Measurements from ENCODE around the gene SECTM1.
A peak's percentile ranks its signal among the peaks of the same experiment; 100 is the strongest.

The SECTM1 gene

GRCh38 chr17:82314727-82315605 is 18.6 kb downstream of the SECTM1 start:
- DNase-seq (ENCODE audit: low read depth): no peak

- no peak for DNase-seq (ENCODE audit: low read depth)
Observed at GRCh38 chr17:82314012-82314726, 19.4 kb downstream of the SECTM1 start.

GRCh38 chr17:82313195-82314011 is 20.2 kb downstream of the SECTM1 start:
- DNase-seq (ENCODE audit: low read depth): no peak

GRCh38 chr17:82311971-82312370 is 21.6 kb downstream of the SECTM1 start:
- DNase-seq (ENCODE audit: low read depth): no peak

GRCh38 chr17:82310877-82311276 is 22.7 kb downstream of the SECTM1 start:
- DNase-seq (ENCODE audit: low read depth): no peak

- no peak for DNase-seq (ENCODE audit: low read depth)
Observed at GRCh38 chr17:82309656-82310570, 23.7 kb downstream of the SECTM1 start.

- no peak for DNase-seq (ENCODE audit: low read depth)
Observed at GRCh38 chr17:82305727-82306300, 27.8 kb downstream of the SECTM1 start.

- no peak for DNase-seq (ENCODE audit: low read depth)
Observed at GRCh38 chr17:82304826-82305726, 28.5 kb downstream of the SECTM1 start.

- DNase-seq (ENCODE audit: low read depth): no peak
Observed at GRCh38 chr17:82303944-82304808, 29.4 kb downstream of the SECTM1 start.

GRCh38 chr17:82302991-82303943 is 30.3 kb downstream of the SECTM1 start:
- DNase-seq (ENCODE audit: low read depth): no peak

GRCh38 chr17:82302568-82302963 is 31.0 kb downstream of the SECTM1 start:
- DNase-seq (ENCODE audit: low read depth): no peak

- peak; percentile 71 for DNase-seq (ENCODE audit: low read depth)
Observed at GRCh38 chr17:82301916-82302567, 31.5 kb downstream of the SECTM1 start.

- no peak for DNase-seq (ENCODE audit: low read depth)
Observed at GRCh38 chr17:82301300-82301915, 32.2 kb downstream of the SECTM1 start.

GRCh38 chr17:82300707-82301270 is 32.8 kb downstream of the SECTM1 start:
- peak; percentile 73 for DNase-seq (ENCODE audit: low read depth)

- DNase-seq (ENCODE audit: low read depth): no peak
Observed at GRCh38 chr17:82300228-82300627, 33.3 kb downstream of the SECTM1 start.

GRCh38 chr17:82299452-82299851 is 34.1 kb downstream of the SECTM1 start:
- DNase-seq (ENCODE audit: low read depth): no peak

Data from activated T-cell treated with anti-CD3 and anti-CD28 coated beads for 48 hours (primary cell).